Lower lobe of right lung (tissue), 2 donors: ENCODE data around the gene OARD1. TPM values are rescaled to one million over a fixed set of nuclear protein-coding genes. Genes with fewer than 3 reads are reported as not detected.

Experiments used
- ATAC-seq, 2 donors: fragments of 200-7000 bp; cut with Tn5 transposase; one replicate each; pipeline ENCODE4 v1.9.1; 2020 to 2022; ENCODE audit warnings: mild to moderate bottlenecking in 2 of 2, moderate library complexity in 2 of 2
- DNase-seq: peaks from one replicate; pipeline ENCODE4 v3.0.0-alpha.2; 2020
- H3K27ac ChIP-seq: fragments of 200-600 bp; one replicate; pipeline ENCODE4 v1.8.0; 2022
- H3K27me3 ChIP-seq: fragments of 200-600 bp; one replicate; pipeline ENCODE4 v1.8.0; 2022; ENCODE audit warnings: low read depth
- H3K36me3 ChIP-seq: fragments of 200-600 bp; one replicate; pipeline ENCODE4 v1.8.0; 2022; ENCODE audit warnings: mild to moderate bottlenecking
- H3K4me1 ChIP-seq: fragments of 200-600 bp; one replicate; pipeline ENCODE4 v1.8.0; 2022
- H3K4me3 ChIP-seq: fragments of 200-600 bp; one replicate; pipeline ENCODE4 v1.8.0; 2022; ENCODE audit warnings: mild to moderate bottlenecking
- H3K9me3 ChIP-seq: fragments of 200-600 bp; one replicate; pipeline ENCODE4 v1.8.0; 2022
- CTCF ChIP-seq: fragments of 200-600 bp; IDR thresholded peaks from one replicate; pipeline ENCODE4 v1.8.0; 2022; ENCODE audit warnings: antibody characterized with exemption, mild to moderate bottlenecking
- intact Hi-C: fragments of 100-400 bp; cut with DNase I; formaldehyde crosslinking; loops from one replicate; pipeline ENCODE4 v1.11.0; 2022
- total RNA-seq: library from RNA; stranded (reverse); fragmentation: NEBNext Ultra II Directional; extraction: Animal tissue kit (Norgen Biotek cat#: 25700); gene quantifications from one replicate; pipeline ENCODE4 v1.2.1, GENCODE V29; 2021
- donor health status: DM: no; HTN: yes; CAD: no; lungs with severe emphysema.

OARD1 gene
- total RNA-seq, 1 donor from 2014 or later = 28.7 TPM

GRCh38 chr6:41092421-41093140 lies 20.4 kb upstream of the OARD1 start:
- no peak for DNase-seq
- intact Hi-C loops = no loop called here
- peak; percentile 19 for TF ChIP-seq CTCF
- Histone ChIP-seq H3K4me1 (no peaks in the 10 kb centered on the region), H3K27ac (no peak overlapping the region), H3K36me3 (peaks cover 99% of the 10 kb centered on the region), H3K9me3 (no peaks in the 10 kb centered on the region), H3K4me3 (no peak overlapping the region), H3K27me3 (no peaks in the 10 kb centered on the region)
- no peak for ATAC-seq

GRCh38 chr6:41090841-41091761 lies 18.9 kb upstream of the OARD1 start:
- Histone ChIP-seq H3K27me3 (no peaks in the 10 kb centered on the region), H3K4me1 (no peaks in the 10 kb centered on the region), H3K9me3 (no peaks in the 10 kb centered on the region), H3K4me3 (no peak overlapping the region), H3K36me3 (peaks cover 98% of the 10 kb centered on the region), H3K27ac (no peak overlapping the region)
- no peak for DNase-seq
- TF ChIP-seq CTCF = no peak
- intact Hi-C loops = no loop called here
- no peak for ATAC-seq

- TF ChIP-seq CTCF = no peak
- H3K4me3 ChIP-seq = no peak overlapping the region
- H3K36me3 ChIP-seq = peaks cover 98% of the 10 kb centered on the region
- ATAC-seq (no peak), DNase-seq (no peak)
- no peaks in the 10 kb centered on the region for H3K4me1 ChIP-seq
- H3K27me3 ChIP-seq = no peaks in the 10 kb centered on the region
- no peaks in the 10 kb centered on the region for H3K9me3 ChIP-seq
- H3K27ac ChIP-seq = no peak overlapping the region
- intact Hi-C loops = no loop called here
These were observed 16.3 kb upstream of the OARD1 start for GRCh38 chr6:41088451-41088850.

- H3K9me3 ChIP-seq = no peaks in the 10 kb centered on the region
- intact Hi-C loops = no loop called here
- H3K36me3 ChIP-seq = peaks cover 91% of the 10 kb centered on the region
- H3K27me3 ChIP-seq = no peaks in the 10 kb centered on the region
- H3K27ac ChIP-seq = no peak overlapping the region
- TF ChIP-seq CTCF = no peak
- H3K4me1 ChIP-seq = peaks cover 16% of the 10 kb centered on the region
- ATAC-seq (no peak), DNase-seq (no peak)
- no peak overlapping the region for H3K4me3 ChIP-seq
These were observed 13.0 kb upstream of the OARD1 start for GRCh38 chr6:41085182-41085581.

- Histone ChIP-seq H3K27me3 (no peaks in the 10 kb centered on the region), H3K9me3 (no peaks in the 10 kb centered on the region), H3K36me3 (peaks cover 86% of the 10 kb centered on the region), H3K4me3 (no peak overlapping the region), H3K27ac (no peak overlapping the region), H3K4me1 (peaks cover 16% of the 10 kb centered on the region)
- no peak for DNase-seq
- no peak for TF ChIP-seq CTCF
- peak in 1 of 2 donors; percentile 84 for ATAC-seq
- intact Hi-C loops = no loop called here
These were observed 10.9 kb upstream of the OARD1 start for GRCh38 chr6:41083072-41083471.
